HL-60/S4 treated with phorbol 12-myristate 13-acetate at 8.2 ng/mL for 4 days and 3 days (cell line): ENCODE measurements around the gene POLR3GL.
"Not testable (repeated sequence)": the region's sequence is repeated elsewhere in the genome, so short reads cannot be mapped to it uniquely, and the experiment has no call there.

ENCODE experiments used
- in situ Hi-C: fragments of 300-500 bp; cut with MboI; formaldehyde crosslinking; loops from 2 replicates; pipeline ENCODE4 v1.15.0; 2022; ENCODE audit warnings: low sequenced_read_pairs

The POLR3GL gene, protein sequence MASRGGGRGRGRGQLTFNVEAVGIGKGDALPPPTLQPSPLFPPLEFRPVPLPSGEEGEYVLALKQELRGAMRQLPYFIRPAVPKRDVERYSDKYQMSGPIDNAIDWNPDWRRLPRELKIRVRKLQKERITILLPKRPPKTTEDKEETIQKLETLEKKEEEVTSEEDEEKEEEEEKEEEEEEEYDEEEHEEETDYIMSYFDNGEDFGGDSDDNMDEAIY

GRCh38 chr1:145964328-145965118 lies at the start of gene POLR3GL, which contains the start of gene ANKRD34A:
Gene POLR3GL (plus strand): TSS chr1:145964690. CDS start chr1:145974866, 10,176 bp downstream.
Gene ANKRD34A (minus strand): TSS chr1:145964575. CDS start chr1:145961759, 2,816 bp downstream.
- in situ Hi-C loops: no loop called here

GRCh38 chr1:145916745-145917144 lies 47.7 kb upstream of the POLR3GL start:
- in situ Hi-C loops: no loop called here

- in situ Hi-C loops: no loop called here
These were observed 46.9 kb upstream of the POLR3GL start for GRCh38 chr1:145917595-145917994.

- in situ Hi-C loops: no loop called here
These were observed 46.1 kb upstream of the POLR3GL start, which contains the start of gene PEX11B for GRCh38 chr1:145918144-145918991. Gene PEX11B (minus strand): TSS chr1:145918717. CDS start chr1:145918688, 29 bp downstream.

DNA sequence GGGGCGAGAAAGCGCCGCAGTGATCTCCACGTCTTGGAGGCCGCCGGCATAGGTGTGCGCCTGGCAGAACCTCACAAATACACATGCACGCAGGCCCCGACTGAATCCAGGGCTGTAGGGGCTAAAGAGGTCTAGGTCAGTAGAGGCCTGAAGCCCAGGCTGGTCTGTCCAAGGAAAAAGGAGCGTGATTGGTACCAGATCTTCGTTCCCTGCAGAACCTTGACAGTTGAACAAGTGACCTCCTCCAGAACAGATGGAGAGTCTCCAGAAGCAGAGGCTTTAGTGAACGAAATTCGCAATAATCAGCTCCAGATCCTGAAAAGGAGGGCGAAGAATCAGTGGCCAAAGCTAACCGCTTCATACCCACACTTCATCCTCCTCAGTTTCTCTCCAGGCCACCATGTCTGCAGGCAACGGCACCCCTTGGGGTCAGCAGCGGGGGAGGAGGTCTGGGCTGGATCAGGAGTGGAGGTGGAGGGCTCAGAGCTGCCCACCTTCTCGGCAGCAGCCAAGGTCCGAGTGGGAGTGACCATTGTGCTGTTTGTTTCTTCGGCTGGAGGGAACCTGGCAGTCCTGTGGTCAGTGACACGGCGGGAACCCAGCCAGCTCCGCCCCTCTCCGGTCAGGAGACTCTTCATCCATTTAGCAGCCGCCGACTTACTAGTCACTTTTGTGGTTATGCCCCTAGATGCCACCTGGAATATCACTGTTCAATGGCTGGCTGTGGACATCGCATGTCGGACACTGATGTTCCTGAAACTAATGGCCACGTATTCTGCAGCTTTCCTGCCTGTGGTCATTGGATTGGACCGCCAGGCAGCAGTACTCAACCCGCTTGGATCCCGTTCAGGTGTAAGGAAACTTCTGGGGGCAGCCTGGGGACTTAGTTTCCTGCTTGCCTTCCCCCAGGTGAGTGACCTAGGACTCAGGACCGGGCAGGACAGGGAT lies 45.2 kb upstream of the POLR3GL start:
- in situ Hi-C loops: no loop called here

GRCh38 chr1:145920297-145920696 lies 44.2 kb upstream of the POLR3GL start:
- in situ Hi-C loops: not testable (repeated sequence)

DNA sequence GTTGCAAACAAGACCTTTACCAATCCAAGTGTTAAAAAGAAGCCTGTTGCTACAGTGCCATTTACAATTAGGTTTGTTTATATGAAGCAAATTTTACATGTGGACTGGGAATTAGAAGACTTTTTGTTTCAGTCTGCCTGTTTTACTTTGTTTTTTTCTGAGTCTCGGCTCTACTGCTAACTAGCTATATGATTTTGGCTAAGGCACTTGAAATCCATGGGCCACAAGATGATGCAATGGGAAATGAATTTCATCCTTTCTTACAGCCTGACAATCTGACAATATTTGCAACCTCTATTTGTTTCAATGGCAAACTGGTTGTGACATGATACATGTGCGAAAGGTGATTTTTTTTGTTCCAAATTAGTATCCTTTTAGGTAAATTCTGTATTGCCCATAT lies 42.2 kb upstream of the POLR3GL start:
- in situ Hi-C loops: no loop called here

DNA sequence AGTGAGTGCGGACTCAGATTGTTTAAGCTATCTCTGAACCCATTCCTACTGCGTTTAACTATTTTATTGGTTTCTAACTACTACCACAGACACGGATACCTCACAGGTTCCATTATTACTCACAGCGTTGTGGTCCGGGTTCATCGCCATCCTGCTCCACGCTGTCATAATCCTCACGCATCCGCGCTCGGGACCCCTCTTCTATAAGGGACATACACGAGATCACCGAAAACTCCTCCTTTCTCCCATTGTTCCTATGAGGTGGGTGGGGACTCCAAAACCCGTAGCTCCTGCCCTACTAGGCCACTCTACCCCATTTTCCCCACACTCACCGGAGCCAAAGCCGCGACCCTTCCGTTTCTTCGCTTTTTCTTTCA lies 37.8 kb upstream of the POLR3GL start:
- in situ Hi-C loops: no loop called here

- in situ Hi-C loops: no loop called here
These were observed 37.2 kb upstream of the POLR3GL start, which contains the start of gene RBM8A for GRCh38 chr1:145927063-145927886. Gene RBM8A (minus strand): TSS chr1:145927484. CDS start chr1:145927426, 58 bp downstream.

DNA sequence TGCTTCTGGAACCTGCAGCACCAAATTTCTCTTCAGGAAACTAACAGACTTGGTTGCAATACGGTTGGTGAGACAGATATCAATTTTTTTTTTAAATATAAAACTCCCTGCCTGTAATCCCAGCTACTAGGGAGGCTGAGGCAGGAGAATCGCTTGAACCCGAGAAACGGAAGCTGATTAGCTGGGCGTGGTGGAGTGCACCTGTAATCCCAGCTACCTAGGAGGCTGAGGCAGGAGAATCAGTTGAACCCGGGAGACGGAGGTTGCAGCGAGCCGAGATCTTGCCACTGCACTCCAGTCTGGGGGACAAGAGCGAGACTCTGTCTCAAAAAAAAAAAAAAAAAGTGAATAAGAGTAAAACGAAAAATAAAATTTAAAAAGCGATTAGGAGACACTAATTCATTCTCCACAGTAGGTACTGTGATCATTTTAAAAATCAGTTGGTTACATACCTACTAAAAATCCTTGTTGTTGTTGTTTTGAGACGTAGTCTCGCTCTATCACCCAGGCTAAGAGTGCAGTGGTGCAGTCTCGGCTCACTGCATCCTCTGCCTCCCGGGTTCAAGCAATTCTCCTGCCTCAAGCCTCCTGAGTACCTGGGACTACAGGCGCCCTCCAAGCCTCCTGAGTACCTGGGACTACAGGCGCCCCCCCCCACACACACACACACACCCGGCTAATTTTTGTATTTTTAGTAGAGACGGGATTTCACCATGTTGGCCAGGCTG lies 36.4 kb upstream of the POLR3GL start:
- in situ Hi-C loops: no loop called here

DNA sequence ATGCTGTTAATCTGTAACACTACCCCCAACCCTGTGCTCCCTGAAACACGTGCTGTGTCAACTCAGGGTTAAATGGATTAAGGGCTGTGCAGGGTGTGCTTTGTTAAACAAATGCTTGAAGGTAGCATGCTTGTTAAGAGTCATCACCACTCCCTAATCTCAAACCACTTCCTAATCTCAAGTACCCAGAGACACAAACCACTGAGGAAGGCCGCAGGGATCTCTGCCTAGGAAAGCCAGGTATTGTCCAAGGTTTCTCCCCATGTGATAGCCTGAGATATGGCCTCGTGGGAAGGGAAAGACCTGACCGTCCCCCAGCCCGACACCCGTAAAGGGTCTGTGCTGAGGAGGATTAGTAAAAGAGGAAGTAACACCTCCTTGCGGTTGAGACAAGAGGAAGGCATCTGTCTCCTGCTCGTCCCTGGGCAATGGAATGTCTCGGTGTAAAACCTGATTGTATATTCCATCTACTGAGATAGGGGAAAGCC lies 31.9 kb upstream of the POLR3GL start:
- in situ Hi-C loops: not testable (repeated sequence)

DNA sequence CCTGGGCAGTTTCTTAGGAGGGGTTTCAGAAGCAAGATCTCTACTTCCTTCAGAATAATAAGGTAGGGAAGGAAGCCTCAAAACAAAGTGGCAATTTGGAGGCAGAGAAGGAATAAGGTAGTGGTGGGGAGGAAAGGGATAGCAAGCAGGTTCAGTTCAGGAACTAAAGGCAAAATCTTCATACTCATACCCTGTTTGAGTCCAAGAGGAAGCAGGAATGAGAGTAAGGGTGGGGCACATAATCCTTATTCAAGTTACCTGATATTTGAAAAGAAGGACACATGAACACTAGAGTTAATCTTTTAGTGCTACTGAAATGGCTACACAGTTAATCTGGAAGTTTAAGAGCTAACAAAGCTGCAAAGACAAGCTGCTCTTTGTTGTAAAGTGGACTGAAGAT lies 28.8 kb upstream of the POLR3GL start:
- in situ Hi-C loops: no loop called here

DNA sequence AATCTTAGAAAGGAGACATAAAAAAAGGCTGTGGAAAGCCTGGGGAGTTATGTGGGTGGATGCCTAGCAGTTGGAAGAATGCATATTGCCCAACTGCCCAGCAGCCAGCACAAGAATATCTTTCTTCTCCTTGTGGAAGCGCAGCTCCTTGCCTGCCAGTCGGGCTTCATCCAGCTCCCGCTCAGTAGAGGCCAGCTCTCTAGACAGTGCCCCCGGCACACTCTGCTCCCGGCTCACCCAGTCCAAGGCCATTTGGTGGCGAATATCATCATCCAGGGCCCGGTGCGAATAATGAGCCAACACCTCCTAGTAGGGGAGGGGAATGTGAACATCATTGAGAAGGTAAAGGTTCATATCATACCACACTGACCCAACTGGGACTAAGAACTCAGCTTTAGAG lies 28.2 kb upstream of the POLR3GL start:
- in situ Hi-C loops: no loop called here

- in situ Hi-C loops: no loop called here
These were observed 27.1 kb upstream of the POLR3GL start for GRCh38 chr1:145937436-145937835.

- in situ Hi-C loops: no loop called here
These were observed 22.1 kb upstream of the POLR3GL start for GRCh38 chr1:145942405-145942804.

DNA sequence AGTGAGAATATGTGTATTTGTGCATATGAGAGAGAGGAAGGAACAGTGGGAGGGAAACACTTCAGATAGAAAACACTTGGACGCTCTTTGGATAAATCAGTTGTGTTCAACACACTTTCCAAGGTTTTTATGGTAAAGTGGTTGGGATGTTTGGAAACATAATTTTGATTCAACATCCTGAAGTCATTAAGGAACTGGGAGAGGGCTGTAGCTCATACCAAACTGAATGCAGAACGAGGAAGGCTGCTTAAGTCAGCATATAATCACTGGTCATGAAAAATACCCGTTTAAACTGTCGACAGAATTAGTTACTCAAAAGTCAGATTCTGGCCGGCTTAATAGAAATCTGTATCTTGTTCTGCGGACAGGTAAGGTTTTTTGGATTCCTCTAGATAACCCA lies 21.6 kb upstream of the POLR3GL start:
- in situ Hi-C loops: no loop called here

DNA sequence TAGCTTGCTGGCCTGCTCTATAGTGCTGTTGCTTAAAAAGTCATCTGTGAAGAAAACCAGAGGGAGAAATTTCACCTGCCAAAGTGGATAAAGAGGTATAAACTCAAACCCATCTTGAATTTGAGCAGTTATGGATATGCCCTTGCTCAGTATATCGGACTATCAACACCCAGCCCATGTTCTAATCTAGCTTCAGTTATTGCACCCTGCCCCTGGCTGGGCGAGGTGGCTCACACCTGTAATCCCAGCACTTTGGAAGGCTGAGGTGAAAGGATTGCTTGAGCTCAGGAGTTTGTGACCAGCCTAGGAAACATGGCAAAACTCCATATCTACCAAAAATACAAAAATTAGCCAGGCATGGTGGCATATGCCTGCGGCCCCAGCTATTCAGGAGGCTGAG lies 20.0 kb upstream of the POLR3GL start:
- in situ Hi-C loops: no loop called here

GRCh38 chr1:145946477-145946986 lies 18.0 kb upstream of the POLR3GL start:
- in situ Hi-C loops: no loop called here
